MM.1S (cell line): ENCODE data around the gene MASP1.

Experiments used
- DNase-seq: peaks from one replicate; pipeline ENCODE4 v3.0.0-alpha.2; 2015
- H2AFZ ChIP-seq: fragments of 300-600 bp; sonication (generic); 2 replicates; pipeline ENCODE4 v1.6.0; 2016; ENCODE audit warnings: antibody characterized with exemption, low read length
- H3F3A ChIP-seq: fragments of 300-600 bp; sonication (generic); 2 replicates; pipeline ENCODE4 v1.6.1; 2016; ENCODE audit warnings: mild to moderate bottlenecking, antibody characterized with exemption, low read length, moderate library complexity, mixed read lengths; ENCODE audit not compliant: insufficient read depth
- H3K27ac ChIP-seq: fragments of 300-600 bp; sonication (generic); 2 replicates; pipeline ENCODE4 v1.5.1; 2016; ENCODE audit warnings: mild to moderate bottlenecking, low read length
- H3K27me3 ChIP-seq: fragments of 300-600 bp; sonication (generic); replicated peaks from 2 replicates; pipeline ENCODE4 v1.6.0; 2016; ENCODE audit warnings: low read length; ENCODE audit not compliant: insufficient read depth
- H3K36me3 ChIP-seq: fragments of 300-600 bp; sonication (generic); replicated peaks from 2 replicates; pipeline ENCODE4 v1.6.1; 2016; ENCODE audit warnings: mild to moderate bottlenecking, low read length, mixed read lengths; ENCODE audit not compliant: insufficient read depth
- H3K4me1 ChIP-seq: fragments of 300-600 bp; sonication (generic); 2 replicates; pipeline ENCODE4 v1.6.1; 2016; ENCODE audit warnings: low read length, mixed read lengths
- H3K4me2 ChIP-seq: fragments of 300-600 bp; sonication (generic); 2 replicates; pipeline ENCODE4 v1.6.0; 2016; ENCODE audit warnings: low read depth, low read length
- H3K4me3 ChIP-seq: fragments of 300-600 bp; sonication (generic); 2 replicates; pipeline ENCODE4 v1.5.1; 2016; ENCODE audit warnings: low read length, mixed read lengths
- H3K79me2 ChIP-seq: fragments of 300-600 bp; sonication (generic); 2 replicates; pipeline ENCODE4 v1.6.1; 2016; ENCODE audit warnings: mixed run types, low read length, mixed read lengths
- H3K9ac ChIP-seq: fragments of 300-600 bp; sonication (generic); 2 replicates; pipeline ENCODE4 v1.6.1; 2016; ENCODE audit warnings: low read length, mixed read lengths
- H3K9me2 ChIP-seq: fragments of 300-600 bp; sonication (generic); replicated peaks from 2 replicates; pipeline ENCODE4 v1.6.1; 2016; ENCODE audit warnings: mild to moderate bottlenecking, low read length, mixed read lengths; ENCODE audit not compliant: insufficient read depth
- H3K9me3 ChIP-seq: fragments of 300-600 bp; sonication (generic); replicated peaks from 2 replicates; pipeline ENCODE4 v1.6.1; 2016; ENCODE audit warnings: mild to moderate bottlenecking, low read length, mixed read lengths; ENCODE audit not compliant: insufficient read depth
- H4K20me1 ChIP-seq: fragments of 300-600 bp; sonication (generic); 2 replicates; pipeline ENCODE4 v1.6.1; 2016; ENCODE audit warnings: mild to moderate bottlenecking, low read length, moderate library complexity, mixed read lengths; ENCODE audit not compliant: insufficient read depth
- CTCF ChIP-seq: fragments of 300-600 bp; sonication (generic); IDR thresholded peaks from 2 replicates; pipeline ENCODE4 v1.5.1; 2016; ENCODE audit warnings: antibody characterized with exemption, low read length, mixed read lengths
- EZH2 ChIP-seq: fragments of 300-600 bp; sonication (generic); optimal IDR thresholded peaks from 2 replicates; pipeline ENCODE3; 2017; ENCODE audit warnings: low read depth, mild to moderate bottlenecking, antibody characterized with exemption, low read length, mixed read lengths
- EZH2phosphoT487 ChIP-seq: fragments of 300-600 bp; sonication (generic); IDR thresholded peaks from 2 replicates; pipeline ENCODE4 v1.6.1; 2018; ENCODE audit warnings: antibody characterized with exemption, low read length

The MASP1 gene

DNA sequence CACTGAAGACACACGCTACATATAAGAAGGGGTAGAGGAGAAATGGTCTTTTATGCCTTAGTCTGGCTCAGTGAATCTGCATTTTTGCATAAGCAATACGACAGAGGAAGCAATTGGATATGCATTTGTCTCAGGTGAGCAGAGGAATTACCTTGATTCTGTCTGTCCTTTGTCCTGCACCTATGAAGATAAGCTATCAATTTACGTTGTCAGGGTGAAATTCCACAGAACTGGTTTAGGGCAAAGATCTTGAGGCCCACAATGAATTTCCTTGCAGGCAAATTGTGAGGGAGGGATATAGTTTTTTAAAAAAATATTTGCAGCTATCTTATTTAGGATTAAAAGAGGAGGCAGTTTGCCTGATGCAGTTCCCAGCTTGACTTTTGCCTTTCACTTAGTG, 31.6 kb upstream of the MASP1 start:
- no peak for DNase-seq
- H3K9me3 ChIP-seq, result no peaks in the 10 kb centered on the region
- no peak overlapping the region for H2AFZ ChIP-seq
- no peak overlapping the region for H3K4me2 ChIP-seq
- H3K9ac ChIP-seq, result no peak overlapping the region
- H3K27ac ChIP-seq, result no peak overlapping the region
- H3K9me2 ChIP-seq, result no peaks in the 10 kb centered on the region
- no peaks in the 10 kb centered on the region for H4K20me1 ChIP-seq
- H3K79me2 ChIP-seq, result no peaks in the 10 kb centered on the region
- no peaks in the 10 kb centered on the region for H3F3A ChIP-seq
- no peaks in the 10 kb centered on the region for H3K36me3 ChIP-seq
- no peak overlapping the region for H3K4me3 ChIP-seq
- no peaks in the 10 kb centered on the region for H3K27me3 ChIP-seq
- TF ChIP-seq EZH2phosphoT487, result no peak
- TF ChIP-seq EZH2, result no peak
- TF ChIP-seq CTCF, result no peak
- H3K4me1 ChIP-seq, result peaks cover 4% of the 10 kb centered on the region

- Histone ChIP-seq H3F3A (no peaks in the 10 kb centered on the region), H3K27ac (no peak overlapping the region), H3K27me3 (no peaks in the 10 kb centered on the region)
Measured at GRCh38 chr3:187322291-187322690, 30.8 kb upstream of the MASP1 start.

GRCh38 chr3:187321766-187322165, 30.2 kb upstream of the MASP1 start:
- Histone ChIP-seq H3K36me3 (no peaks in the 10 kb centered on the region), H3K9me3 (no peaks in the 10 kb centered on the region), H3K4me3 (no peak overlapping the region), H2AFZ (no peak overlapping the region), H3K9me2 (no peaks in the 10 kb centered on the region), H3K79me2 (no peaks in the 10 kb centered on the region), H3K4me1 (peaks cover 4% of the 10 kb centered on the region), H3K4me2 (no peak overlapping the region), H4K20me1 (no peaks in the 10 kb centered on the region), H3F3A (no peaks in the 10 kb centered on the region), H3K27ac (no peak overlapping the region), H3K27me3 (no peaks in the 10 kb centered on the region), H3K9ac (no peak overlapping the region)
- TF ChIP-seq CTCF (no peak), EZH2 (no peak), EZH2phosphoT487 (no peak)
- DNase-seq, result no peak

More at GRCh38 chr3:187322291-187322690, 30.8 kb upstream of the MASP1 start:
- no peak overlapping the region for H3K9ac ChIP-seq
- no peaks in the 10 kb centered on the region for H4K20me1 ChIP-seq
- no peak overlapping the region for H3K4me3 ChIP-seq
- H3K36me3 ChIP-seq, result no peaks in the 10 kb centered on the region
- no peak for DNase-seq
- no peak for TF ChIP-seq EZH2
- TF ChIP-seq CTCF, result no peak
- TF ChIP-seq EZH2phosphoT487, result no peak
- H3K4me2 ChIP-seq, result no peak overlapping the region
- no peak overlapping the region for H2AFZ ChIP-seq
- peaks cover 4% of the 10 kb centered on the region for H3K4me1 ChIP-seq
- no peaks in the 10 kb centered on the region for H3K9me3 ChIP-seq
- no peaks in the 10 kb centered on the region for H3K9me2 ChIP-seq
- no peaks in the 10 kb centered on the region for H3K79me2 ChIP-seq
